Measurements from ENCODE around the gene MDM4.

The MDM4 gene

DNA sequence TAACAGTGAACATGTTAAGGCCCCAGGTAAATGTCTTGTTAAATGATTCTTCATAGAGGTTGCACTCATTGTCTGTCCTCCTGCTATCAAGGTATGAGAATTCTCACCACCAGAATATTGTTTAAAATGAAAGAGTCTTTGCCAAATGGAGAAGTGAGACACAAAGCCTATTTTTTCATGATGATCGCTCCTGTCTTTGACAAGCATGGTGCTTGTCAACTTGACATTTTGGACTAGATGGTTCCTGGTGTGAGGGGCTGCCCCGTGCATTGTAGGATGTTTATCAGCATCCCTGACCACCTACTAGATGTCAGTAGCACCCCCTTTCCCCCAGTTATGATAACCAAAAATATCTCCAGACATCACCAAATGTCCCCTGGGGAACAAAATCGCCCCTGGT lies 65.6 kb downstream of the MDM4 start:
- no peak for DNase-seq

DNA sequence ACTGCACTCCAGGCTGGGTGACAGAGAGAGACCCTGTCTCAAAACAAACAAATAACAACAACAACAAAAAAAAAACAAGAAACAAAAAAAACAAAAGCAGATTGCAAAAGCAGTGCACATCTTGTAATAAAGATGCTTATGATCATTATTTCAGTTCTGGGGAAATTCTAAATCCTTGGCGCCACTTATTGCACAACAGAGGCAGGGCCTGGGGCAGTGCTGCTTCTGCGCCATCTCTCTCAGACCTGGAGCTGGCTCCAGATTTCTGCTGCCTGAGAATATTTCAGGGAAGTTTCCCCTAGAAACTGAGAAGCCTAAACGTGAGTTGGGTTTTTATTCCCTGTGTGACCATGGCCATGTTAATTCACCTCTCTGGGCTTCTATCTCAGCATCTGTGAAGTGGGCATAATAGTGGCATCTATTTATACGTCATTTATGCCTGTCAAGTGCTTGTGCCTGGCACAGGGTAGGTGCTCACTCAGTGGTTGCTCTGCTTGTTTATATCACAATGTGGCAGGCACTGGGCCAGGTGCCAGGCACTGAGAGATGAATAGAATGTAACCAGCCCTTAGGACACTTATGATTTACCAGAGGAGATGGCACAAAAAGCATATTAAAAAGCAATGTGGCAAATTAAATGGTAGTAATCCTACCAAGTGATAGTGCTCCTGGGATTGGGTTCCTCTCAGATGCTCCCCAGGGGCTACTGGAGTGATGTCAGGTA lies 67.9 kb downstream of the MDM4 start:
- no peak for DNase-seq

DNA sequence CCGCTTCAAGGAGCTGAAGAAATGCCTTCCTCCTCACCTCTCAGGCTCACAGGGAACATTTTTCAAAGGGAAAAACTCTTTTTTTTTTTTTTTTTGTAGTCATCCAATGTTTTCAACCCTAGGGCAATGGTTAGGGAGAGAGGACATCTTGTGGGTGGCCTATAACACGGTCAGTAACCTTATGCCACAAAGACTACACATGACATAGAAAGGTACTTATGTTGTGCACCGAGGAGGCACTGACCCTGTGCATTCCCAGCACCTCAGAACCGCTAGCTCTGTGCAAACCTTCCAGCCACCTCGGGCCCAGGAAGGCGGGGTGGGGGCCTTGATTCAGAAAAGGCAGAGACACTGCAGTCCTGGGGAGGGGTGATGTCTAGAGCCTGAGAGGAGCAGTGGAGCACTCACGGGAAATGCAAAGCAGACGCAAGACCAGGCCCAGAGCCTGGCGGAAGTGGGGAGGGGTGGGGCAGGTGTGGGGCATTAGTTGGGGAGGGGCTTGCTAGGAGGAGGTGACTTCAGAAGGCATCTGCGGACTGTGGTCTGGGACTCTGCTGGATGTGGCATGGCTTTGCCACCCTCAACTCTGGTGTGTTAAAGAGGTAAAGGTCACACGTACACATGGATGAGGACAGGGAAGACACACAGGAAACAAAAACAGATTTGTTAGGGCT lies 68.6 kb downstream of the MDM4 start:
- DNase-seq, result no peak

DNA sequence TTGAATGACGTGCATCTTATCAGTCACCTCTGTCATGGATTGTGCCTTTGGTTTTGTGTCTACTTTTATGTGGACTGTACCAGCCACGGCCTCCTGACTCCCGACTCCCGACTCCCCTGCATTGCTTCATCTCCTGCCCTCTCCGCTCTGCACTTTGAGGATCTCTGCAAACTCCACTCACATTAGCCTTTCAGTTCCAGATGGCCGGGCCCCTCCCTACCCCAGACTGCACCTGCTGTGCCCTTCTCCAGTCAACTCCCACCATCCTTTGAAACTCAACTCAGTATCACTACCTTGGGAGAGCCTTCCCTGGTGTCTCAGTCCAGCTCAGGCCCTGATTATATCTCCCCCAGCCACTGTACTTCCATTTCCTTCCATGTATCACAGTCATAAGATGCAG lies 71.4 kb downstream of the MDM4 start:
- DNase-seq, result no peak

DNA sequence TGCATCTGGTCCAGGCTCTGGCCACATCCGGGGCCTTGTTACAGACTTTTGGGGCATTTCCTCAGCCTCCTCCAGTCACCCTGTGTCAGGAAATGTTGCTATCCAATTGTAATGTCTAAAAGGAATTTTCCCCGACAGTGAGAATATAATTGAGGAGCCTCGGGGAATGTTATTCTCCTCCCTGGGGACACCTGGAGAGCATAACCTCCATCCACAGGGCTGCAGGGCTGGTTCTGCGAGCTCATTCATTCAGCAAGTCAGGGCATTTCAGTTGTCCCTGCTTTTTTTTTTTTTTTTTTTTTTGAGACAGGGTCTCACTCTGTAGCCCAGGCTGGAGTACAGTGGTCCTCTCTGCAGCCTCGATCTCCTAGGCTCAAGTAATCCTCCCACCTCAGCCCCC lies 72.6 kb downstream of the MDM4 start:
- DNase-seq, result no peak

DNA sequence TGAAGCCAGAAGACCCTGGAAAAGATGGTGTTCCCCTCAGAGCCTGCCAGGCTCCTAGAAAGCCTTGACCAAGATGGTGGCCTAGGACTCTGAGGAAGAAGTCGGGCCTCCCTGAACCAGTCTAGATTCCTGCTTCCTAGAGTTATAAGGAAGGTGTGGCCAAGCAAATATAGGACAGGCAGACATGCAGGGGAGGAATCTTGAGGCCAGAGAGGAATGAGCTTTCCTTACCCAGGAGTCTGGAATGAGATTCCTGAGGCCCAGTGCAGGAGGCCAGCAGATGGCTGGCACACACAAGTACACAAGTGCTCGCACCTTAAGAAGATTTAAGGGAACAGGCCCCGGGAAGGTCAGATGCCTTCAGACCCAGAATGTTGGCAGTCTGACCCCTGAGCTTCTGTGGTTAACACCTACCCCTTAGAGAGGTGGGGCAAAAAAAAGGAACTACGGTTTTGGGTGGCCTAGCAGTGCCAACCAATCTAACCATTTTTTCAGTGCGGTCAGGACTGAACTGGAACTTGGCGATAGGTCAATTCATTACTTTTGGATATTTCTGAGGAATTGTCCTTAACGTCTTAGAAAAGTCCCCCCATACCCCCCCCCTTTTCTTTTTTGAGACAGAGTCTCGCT lies 73.3 kb downstream of the MDM4 start:
- DNase-seq, result peak; percentile 10

DNA sequence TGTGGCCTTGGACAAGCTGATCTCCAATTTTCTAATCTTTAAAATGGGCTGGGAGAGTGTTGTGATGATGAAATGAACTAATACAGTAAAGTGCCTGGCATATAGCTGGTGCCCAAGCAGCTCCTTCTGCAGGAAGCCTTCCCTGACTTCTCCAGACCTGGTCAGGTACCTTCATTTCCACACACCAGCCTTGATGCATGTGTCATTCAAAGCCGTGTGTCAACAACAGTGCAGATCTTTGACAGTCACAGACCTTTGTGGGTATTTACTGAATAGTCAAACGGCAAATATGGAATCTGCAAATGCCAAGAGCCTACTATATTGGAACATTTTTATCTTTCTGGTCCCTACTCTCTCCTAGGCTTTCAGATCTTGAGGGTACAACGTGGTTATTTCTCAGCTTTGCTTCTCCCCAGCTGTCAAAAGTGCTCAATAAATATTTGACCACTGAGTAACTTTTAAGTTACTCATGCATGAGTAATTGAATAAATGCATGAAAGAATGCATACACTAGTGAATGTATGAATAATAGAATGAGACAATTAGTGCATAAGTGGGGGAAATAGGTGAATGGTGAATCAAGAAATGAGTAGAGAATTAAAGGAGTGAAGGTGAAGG lies 75.4 kb downstream of the MDM4 start:
- peak; percentile 49 for DNase-seq

DNA sequence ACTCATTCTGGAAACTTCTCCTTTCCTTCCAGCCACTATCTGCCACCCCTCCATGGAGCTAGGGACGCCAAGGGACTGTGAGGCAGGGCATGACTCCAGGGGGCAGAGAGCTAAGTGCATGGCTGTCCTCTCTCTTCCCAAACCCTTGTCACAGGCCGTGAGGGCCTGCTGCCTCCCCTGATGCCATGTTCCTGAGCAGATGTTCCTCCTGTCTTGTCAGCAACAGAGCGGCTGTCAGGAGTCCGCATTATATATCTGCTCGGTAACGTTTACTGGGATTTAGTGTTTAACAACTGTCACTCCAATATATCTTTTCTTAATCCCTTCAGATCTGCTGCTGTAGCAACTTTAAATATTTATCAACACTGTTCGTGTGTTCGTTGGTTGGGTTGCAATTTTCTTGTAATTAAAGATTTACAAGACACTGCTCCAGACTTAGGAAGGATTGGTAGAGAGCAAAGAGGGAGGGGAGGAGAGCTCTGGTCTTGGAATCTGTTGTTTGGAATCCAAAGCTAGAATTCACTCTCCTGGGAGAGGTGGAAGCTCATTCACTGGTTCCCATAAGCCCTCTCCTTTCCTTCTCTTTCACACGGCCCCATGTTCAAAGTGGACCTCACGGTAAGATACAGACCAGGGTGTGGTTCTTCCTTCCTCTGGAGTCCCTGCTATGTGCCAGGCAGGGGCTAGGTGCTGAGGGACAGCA lies 76.2 kb downstream of the MDM4 start:
- no peak for DNase-seq

DNA sequence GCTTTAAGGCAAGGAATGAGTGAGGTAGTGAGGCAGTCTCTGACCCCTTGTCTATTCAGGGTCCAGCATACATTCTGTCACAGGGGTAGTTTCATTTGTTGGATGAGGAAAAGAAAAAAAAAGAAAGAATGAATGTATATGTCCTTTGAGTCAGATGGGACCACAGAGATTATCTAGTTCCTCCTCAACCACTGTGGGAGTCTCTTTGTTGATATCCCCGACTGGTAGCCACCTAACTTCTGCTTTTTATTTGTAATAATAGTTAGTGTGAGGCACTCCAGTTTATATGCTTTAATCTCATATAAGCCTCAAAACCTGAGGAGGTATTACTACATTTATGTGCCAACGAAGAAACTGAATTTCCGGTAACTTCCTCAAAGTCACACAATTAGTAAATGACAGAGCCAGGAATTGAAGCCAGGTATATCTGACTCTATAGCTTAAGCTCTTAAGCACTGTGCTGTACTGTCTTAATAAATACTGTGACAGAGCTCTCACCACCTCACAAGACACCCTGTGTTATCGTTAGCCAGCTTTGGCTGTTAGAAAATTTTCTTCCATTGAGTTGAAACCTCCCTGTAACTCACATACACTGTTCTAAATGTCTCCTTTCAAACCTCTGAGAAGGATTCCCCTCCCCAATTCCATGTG lies 82.2 kb downstream of the MDM4 start:
- DNase-seq, result no peak

DNA sequence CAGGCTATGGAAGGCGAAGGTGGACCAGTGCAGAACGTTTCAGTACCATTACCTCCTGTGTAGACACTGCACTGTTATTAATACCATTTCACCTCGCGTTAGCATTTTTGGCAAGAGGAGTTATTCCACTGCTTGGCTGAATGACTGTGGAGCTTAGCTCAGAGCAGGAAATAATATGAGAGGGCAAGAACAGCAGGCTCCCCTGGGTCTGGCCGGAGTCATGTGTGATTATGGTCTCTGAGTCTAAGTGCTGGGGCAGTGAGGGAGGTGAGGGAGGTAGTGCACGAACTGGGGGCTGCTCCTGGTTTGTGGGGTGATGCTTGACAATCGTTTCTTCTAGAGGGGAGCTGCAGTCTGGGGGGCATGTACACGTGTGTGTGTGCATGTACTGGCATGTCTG lies 82.9 kb downstream of the MDM4 start:
- DNase-seq, result no peak

DNA sequence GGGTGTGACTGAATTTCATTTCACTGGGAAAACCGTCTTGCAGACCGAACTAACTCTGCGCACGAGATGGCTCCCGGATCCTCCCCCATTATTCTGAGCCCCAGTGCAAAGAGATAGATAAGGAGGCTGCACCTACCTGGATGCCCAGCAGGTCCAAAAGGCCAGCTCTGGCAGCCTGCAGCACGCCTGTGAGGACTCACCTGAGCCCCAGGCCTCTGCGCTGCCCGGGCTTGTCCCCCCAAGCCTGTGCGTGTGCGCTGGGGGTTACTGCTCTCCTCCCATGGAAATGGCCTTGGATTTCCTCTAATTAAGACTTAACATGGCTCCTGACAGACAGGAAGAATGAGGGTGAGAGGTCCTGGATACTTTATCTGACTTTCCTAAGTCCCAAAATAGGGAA lies 83.4 kb downstream of the MDM4 start:
- DNase-seq, result no peak

DNA sequence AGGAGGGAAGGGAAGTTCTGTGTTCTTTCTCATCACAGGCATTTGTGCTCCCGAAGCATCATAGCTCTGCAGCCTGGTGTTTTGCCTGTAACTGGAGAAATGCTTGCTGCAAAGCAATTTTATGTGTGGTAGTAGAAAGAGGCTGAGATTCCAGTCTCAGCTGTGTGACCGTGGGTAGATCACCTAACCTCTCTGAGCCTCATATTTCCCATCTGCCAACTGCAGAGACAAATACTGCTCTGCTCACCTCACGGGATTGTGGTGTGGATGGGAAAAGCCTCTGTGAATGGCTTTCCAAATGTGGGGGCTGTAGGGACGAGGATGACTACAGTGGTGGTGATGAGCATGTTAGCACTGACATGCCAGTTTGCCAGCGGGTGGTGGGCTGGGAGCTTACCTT lies 84.0 kb downstream of the MDM4 start:
- DNase-seq, result no peak

DNA sequence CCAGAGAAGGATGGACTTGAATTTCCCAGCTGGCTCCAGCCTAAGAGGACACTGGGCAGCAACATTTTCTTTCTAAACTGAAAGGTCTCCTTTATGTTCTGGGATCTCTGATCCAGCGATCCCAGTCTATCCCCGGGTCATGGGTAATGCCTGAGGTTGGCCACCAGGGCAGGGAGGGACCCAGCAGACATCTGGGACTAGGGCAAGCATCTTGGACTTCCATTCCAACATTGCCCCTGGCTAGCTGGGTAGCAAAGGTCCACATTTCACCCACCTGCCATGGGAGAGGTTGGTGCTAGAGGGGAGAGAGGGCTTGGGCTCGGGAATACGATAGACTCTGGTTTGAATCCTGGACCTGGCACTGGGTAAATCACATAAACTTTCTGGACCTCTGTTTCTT lies 84.8 kb downstream of the MDM4 start:
- no peak for DNase-seq

DNA sequence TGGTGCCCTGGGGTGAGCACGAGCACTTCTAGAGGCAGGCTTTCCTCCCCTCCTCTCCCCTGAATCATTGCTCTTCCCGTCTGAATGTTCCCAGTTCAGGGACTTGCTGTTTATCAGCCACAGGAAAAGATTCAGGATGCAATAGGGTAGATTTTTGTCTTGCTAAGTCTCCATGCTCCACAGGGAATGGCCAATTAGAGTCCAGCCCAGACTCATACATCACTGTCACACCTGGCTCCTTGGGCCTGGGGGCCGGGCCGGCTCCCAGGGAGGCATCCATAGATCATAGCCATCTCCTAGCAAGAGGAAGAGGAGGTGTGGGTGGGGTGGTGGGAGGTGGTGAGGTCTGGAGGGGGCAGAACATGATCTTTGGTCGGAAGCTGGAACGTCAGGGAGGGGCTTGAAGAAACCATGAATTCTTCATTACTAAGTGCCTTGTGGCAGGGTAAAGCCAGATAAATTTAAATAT lies 85.9 kb downstream of the MDM4 start:
- no peak for DNase-seq

DNA sequence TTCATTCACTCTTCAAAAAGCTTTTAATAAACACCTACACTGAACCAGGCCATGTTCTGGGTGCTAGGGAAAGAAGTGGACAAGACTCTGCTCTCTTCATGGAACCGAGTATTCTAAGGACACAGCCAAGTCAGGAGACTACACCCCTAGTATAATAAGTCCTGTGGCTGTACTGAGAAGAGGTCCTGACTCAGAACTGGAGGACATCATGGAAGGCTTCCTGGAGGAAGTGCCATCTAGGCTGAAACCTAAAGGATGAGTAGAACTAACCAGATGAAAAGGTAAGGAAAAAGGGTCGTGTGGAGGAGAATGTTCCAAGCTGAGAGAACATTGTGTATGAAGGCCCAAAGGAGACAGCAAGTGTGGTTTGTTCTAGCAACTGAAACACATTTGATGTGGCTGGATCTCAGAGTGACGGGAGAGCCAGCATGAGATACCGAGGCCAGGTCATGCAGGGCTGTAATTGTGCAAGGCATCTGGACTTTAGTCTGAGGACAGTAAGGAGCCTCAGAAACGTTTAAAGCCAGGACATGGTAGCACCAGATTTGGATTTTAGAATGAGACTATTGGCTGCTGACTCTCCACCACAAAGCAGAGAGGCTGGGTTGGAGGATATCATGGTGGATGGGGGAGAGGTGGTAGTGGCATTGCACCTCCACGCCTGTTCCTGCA lies 86.8 kb downstream of the MDM4 start:
- no peak for DNase-seq

DNA sequence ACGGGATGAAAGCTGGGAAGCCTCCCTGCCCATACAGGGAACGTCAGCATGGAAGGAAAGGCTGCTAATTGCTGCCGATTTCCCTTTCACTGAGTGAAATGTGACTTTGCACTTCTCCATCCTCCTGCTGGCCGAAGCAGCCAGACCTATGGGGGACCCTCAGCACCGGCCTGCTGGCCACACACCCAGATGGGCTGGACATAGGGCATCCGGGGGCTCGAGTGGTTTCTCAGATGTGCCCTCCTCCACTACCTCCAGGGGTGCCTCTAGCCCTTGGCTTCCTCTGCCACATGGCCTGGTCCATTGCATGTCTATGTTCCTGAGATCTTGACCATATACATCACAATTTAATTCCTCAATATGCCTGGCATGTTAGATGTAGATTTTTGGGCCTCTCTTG lies 89.6 kb downstream of the MDM4 start:
- DNase-seq, result no peak
